ENCODE results near the gene ANKFY1. TPM values are rescaled to one million over a fixed set of nuclear protein-coding genes. Genes with fewer than 3 reads are reported as not detected.

Gene ANKFY1
- total and polyA plus RNA-seq, 3 experiments from 2014 or later: 13.3 to 39.6 (median 35.2) TPM

DNA sequence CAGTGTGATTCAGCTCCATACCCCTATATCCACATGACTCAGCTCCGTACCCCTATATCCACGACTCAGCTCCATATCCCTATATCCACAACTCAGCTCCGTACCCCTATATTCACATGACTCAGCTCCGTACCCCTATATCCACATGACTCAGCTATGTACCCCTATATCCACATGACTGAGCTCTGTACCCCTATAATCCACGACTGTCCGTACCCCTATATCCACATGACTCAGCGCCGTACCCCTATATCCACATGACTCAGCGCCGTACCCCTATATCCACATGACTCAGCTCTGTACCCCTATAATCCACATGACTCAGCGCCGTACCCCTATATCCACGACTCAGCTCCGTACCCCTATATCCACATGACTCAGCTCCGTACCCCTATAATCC, 104.0 kb downstream of the ANKFY1 start:
- ChIA-PET CTCF (interaction anchor here (1.2 kb wide), 1 partner anchor 22 kb away, joined by 3 read pairs; no protein-coding TSS in a partner anchor), POLR2A (no interaction called here)
- Histone ChIP-seq H3K9me3 (ENCODE audit: low read length) (no peaks in the 10 kb centered on the region), H3K4me1 (ENCODE audit: insufficient read depth, low read length) (no peaks in the 10 kb centered on the region), H3K4me3 (ENCODE audit: low read length) (no peak overlapping the region), H3K27me3 (ENCODE audit: insufficient read depth, low read length, poor library complexity, severe bottlenecking) (no peaks in the 10 kb centered on the region), H3K36me3 (ENCODE audit: insufficient read depth, low read length) (no peaks in the 10 kb centered on the region), H3K27ac (ENCODE audit: low read depth, low read length) (no peak overlapping the region)
- Mint-ChIP-seq H3K36me3 (peaks cover 0 to 67% (median 10%) of the 10 kb centered on the region in 3 donors), H3K9me3 (no peaks in the 10 kb centered on the region), H3K27ac (peak overlapping the region in 1 of 8 donors; percentile 74), H3K4me1 (peaks cover 0 to 15% (median 3%) of the 10 kb centered on the region in 3 donors), H3K27me3 (no peaks in the 10 kb centered on the region), H3K4me3 (no peak overlapping the region)
- no peak for DNase-seq

DNA sequence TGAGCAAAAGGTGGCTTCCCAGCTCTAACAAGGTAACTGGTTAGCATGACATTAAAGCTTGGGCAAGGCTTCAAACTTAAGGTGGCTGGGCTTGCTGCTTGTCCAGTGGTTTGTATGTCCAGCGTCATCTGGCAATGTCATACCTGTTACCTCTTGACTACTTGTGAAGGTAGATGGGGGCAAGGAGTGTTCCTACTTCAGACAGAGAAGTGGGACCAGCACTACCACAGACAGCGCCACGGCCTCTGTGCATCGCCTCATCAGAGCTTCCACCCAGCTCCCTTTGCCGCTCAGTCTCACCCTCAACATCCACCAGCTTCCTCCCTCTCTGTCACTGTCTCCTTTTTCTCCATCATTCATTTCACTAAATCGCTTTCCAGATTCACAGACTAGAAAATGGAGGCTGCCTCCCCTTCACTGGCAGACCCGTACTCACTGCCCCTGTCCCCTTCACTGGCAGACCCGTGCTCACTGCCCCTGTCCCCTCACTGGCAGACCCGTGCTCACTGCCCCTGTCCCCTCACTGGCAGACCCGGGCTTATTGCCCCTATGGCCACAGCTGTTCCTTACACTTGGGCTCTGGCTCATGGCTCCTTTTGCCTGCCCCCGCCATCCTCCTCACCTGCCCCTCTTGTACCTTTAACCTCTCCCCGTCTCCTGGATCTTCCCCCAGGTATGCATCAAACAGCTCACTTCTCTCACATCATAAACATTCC, 106.0 kb downstream of the ANKFY1 start:
- Histone ChIP-seq H3K27me3 (ENCODE audit: insufficient read depth, low read length, poor library complexity, severe bottlenecking) (no peaks in the 10 kb centered on the region), H3K9me3 (ENCODE audit: low read length) (no peaks in the 10 kb centered on the region), H3K4me3 (ENCODE audit: low read length) (no peak overlapping the region), H3K36me3 (ENCODE audit: insufficient read depth, low read length) (no peaks in the 10 kb centered on the region), H3K4me1 (ENCODE audit: insufficient read depth, low read length) (no peaks in the 10 kb centered on the region), H3K27ac (ENCODE audit: low read depth, low read length) (no peak overlapping the region)
- H3K4me1 Mint-ChIP-seq: peaks cover 2 to 15% (median 3%) of the 10 kb centered on the region in 3 donors
- H3K27ac Mint-ChIP-seq: peak overlapping the region in 2 of 8 donors; percentile 38 to 50
- H3K4me3 Mint-ChIP-seq: no peak overlapping the region
- no peaks in the 10 kb centered on the region for H3K9me3 Mint-ChIP-seq
- H3K36me3 Mint-ChIP-seq: peaks cover 0 to 62% (median 8%) of the 10 kb centered on the region in 3 donors
- ChIA-PET CTCF (no interaction called here), POLR2A (no interaction called here)
- H3K27me3 Mint-ChIP-seq: no peaks in the 10 kb centered on the region
- no peak for DNase-seq

DNA sequence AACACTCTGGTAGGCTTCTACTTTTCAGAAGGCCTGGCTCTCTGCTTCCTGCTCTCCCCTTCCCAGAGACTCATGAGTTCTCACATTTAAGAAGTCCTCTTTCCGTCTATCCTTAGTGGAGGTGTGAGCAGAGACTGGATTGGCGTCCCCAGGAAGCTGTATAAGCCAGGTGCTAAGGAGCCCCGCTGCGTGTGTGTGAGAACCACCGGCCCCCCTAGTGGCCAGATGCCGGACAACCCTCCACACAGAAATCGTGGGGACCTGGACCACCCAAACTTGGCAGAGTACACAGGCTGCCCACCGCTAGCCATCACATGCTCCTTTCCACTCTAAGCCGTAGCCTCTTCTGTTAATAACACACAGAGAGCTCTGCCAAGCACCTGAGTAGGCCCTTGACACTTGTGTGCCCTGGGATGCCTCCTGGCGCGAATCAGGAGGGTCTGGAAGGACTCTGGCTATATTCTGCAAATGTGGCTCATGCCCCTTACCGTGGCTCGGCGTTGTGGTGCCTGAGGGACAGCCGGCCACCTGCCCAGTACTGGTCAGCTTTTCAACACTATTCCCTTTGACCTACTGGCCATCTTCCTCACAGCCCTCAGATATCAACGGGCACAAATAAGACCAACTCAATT, 106.9 kb downstream of the ANKFY1 start:
- ChIA-PET CTCF (no interaction called here), POLR2A (interaction anchor here (0.6 kb wide), 1 partner anchor 434 kb away, joined by 3 read pairs; no protein-coding TSS in a partner anchor)
- no peaks in the 10 kb centered on the region for H3K27me3 Mint-ChIP-seq
- Histone ChIP-seq H3K9me3 (ENCODE audit: low read length) (no peaks in the 10 kb centered on the region), H3K36me3 (ENCODE audit: insufficient read depth, low read length) (no peaks in the 10 kb centered on the region), H3K4me1 (ENCODE audit: insufficient read depth, low read length) (no peaks in the 10 kb centered on the region), H3K4me3 (ENCODE audit: low read length) (no peak overlapping the region), H3K27ac (ENCODE audit: low read depth, low read length) (no peak overlapping the region), H3K27me3 (ENCODE audit: insufficient read depth, low read length, poor library complexity, severe bottlenecking) (no peaks in the 10 kb centered on the region)
- no peak overlapping the region for H3K4me3 Mint-ChIP-seq
- peaks cover 2 to 12% (median 3%) of the 10 kb centered on the region in 3 donors for H3K4me1 Mint-ChIP-seq
- peaks cover 0 to 64% (median 8%) of the 10 kb centered on the region in 3 donors for H3K36me3 Mint-ChIP-seq
- peak overlapping the region in 1 of 8 donors; percentile 21 for H3K27ac Mint-ChIP-seq
- H3K9me3 Mint-ChIP-seq: no peaks in the 10 kb centered on the region
- DNase-seq: no peak

DNA sequence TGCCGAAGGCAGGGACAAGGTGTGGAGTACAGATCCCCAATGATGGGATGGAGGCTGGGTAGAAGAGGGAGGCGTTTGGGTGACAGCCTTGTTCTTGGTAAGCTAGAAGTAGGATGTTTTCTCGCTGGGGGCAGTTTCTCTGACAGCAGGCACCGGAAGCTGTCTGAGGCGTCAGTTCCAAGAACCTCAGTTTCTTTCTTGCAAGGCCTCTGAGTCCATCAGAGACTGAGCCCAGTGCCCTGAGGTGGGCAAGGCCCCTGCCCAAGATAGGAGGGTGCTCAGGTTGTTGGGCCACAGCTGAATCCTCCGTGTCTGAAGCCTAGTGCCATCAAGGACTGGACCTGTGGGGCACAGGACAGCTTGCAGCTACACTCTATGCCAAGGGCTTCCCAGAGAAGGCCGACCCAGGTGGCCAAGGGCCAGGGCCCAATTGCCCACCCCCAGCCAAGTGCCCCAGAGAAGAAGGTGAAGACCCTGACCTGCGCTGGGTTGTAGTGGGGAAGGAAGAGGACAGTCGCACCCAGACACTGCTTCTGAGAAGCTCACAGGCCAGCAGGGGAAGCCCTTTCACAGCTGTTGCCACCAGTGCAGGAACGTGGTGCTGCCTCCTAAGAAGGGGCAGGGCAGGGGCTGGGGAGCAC, 107.7 kb downstream of the ANKFY1 start:
- Mint-ChIP-seq H3K4me1 (peaks cover 0 to 4% (median 2%) of the 10 kb centered on the region in 3 donors), H3K27ac (peak overlapping the region in 3 of 8 donors; percentile 17 to 50 (median 46)), H3K36me3 (peaks cover 0 to 59% (median 8%) of the 10 kb centered on the region in 3 donors), H3K27me3 (no peaks in the 10 kb centered on the region), H3K4me3 (no peak overlapping the region), H3K9me3 (no peaks in the 10 kb centered on the region)
- POLR2A ChIA-PET: interaction anchor here (0.6 kb wide), 1 partner anchor 13 kb away, joined by 3 read pairs; the partner anchor contains the start of genes CYB5D2 and ZZEF1
- no peak for DNase-seq
- CTCF ChIA-PET: interaction anchor here (0.7 kb wide), 1 partner anchor 13 kb away, joined by 3 read pairs; the partner anchor contains the start of gene CYB5D2
- no peaks in the 10 kb centered on the region for H3K27me3 ChIP-seq (ENCODE audit: insufficient read depth, low read length, poor library complexity, severe bottlenecking)
- no peak overlapping the region for H3K27ac ChIP-seq (ENCODE audit: low read depth, low read length)
- H3K4me1 ChIP-seq (ENCODE audit: insufficient read depth, low read length): no peaks in the 10 kb centered on the region
- no peak overlapping the region for H3K4me3 ChIP-seq (ENCODE audit: low read length)
- no peaks in the 10 kb centered on the region for H3K36me3 ChIP-seq (ENCODE audit: insufficient read depth, low read length)
- H3K9me3 ChIP-seq (ENCODE audit: low read length): no peaks in the 10 kb centered on the region

DNA sequence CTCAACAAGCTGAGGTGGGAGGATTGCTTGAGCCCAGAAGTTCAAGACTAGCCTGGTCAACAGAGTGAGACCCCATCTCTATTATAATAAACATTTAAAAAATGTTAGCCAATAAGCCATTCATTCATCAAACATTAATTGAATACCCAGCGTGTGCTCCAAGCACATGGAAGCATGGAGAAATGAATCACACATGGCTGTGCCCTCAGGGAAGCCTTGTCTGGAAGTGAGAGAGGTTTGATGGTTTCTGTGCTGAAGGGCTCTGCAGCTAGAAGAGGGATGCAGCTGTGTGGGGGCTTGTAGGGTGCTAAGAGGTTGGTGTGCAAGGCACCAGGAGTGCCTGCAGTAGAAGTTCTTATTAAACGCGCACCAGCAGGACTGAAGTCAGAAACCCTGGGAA, 109.6 kb downstream of the ANKFY1 start:
- Mint-ChIP-seq H3K27me3 (no peaks in the 10 kb centered on the region), H3K4me3 (no peak overlapping the region), H3K4me1 (peaks cover 0 to 2% (median 0%) of the 10 kb centered on the region in 3 donors), H3K27ac (peak overlapping the region in 1 of 8 donors; percentile 60), H3K9me3 (no peaks in the 10 kb centered on the region), H3K36me3 (peaks cover 0 to 57% (median 6%) of the 10 kb centered on the region in 3 donors)
- Histone ChIP-seq H3K27ac (ENCODE audit: low read depth, low read length) (no peak overlapping the region), H3K4me1 (ENCODE audit: insufficient read depth, low read length) (no peaks in the 10 kb centered on the region), H3K27me3 (ENCODE audit: insufficient read depth, low read length, poor library complexity, severe bottlenecking) (no peaks in the 10 kb centered on the region), H3K4me3 (ENCODE audit: low read length) (no peak overlapping the region), H3K36me3 (ENCODE audit: insufficient read depth, low read length) (no peaks in the 10 kb centered on the region), H3K9me3 (ENCODE audit: low read length) (no peaks in the 10 kb centered on the region)
- DNase-seq: no peak
- ChIA-PET CTCF (interaction anchor here (1.3 kb wide), 1 partner anchor 45 kb away, joined by 3 read pairs; no protein-coding TSS in a partner anchor), POLR2A (no interaction called here)

DNA sequence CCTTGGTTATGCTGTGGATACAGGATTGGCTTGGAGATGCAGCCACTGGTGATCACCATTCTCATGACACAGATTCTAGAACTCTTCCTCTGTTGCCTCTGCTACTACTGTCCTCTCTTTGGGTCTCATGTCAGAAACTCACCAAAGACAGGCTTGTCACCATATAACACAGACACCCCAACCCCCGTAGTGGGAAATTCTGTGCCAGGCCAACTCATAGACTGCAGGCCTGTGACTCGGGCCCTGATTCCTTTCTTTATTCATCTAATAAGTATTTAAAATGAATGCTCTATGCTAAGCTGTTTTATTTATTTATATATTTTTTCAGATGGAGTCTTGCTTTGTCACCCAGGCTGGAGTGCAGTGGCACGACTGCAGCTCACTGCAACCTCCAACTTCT, 111.3 kb downstream of the ANKFY1 start:
- peaks cover 0 to 46% (median 6%) of the 10 kb centered on the region in 3 donors for H3K36me3 Mint-ChIP-seq
- no peaks in the 10 kb centered on the region for H3K27me3 Mint-ChIP-seq
- Histone ChIP-seq H3K27ac (ENCODE audit: low read depth, low read length) (no peak overlapping the region), H3K27me3 (ENCODE audit: insufficient read depth, low read length, poor library complexity, severe bottlenecking) (no peaks in the 10 kb centered on the region), H3K36me3 (ENCODE audit: insufficient read depth, low read length) (no peaks in the 10 kb centered on the region), H3K4me1 (ENCODE audit: insufficient read depth, low read length) (no peaks in the 10 kb centered on the region), H3K4me3 (ENCODE audit: low read length) (no peak overlapping the region), H3K9me3 (ENCODE audit: low read length) (no peaks in the 10 kb centered on the region)
- H3K4me3 Mint-ChIP-seq: no peak overlapping the region
- no peak for DNase-seq
- ChIA-PET POLR2A (interaction anchor here (1.2 kb wide), 1 partner anchor 8 kb away, joined by 4 read pairs; no protein-coding TSS in a partner anchor), CTCF (no interaction called here)
- no peak overlapping the region for H3K27ac Mint-ChIP-seq
- H3K9me3 Mint-ChIP-seq: no peaks in the 10 kb centered on the region
- peaks cover 0 to 2% (median 0%) of the 10 kb centered on the region in 3 donors for H3K4me1 Mint-ChIP-seq

DNA sequence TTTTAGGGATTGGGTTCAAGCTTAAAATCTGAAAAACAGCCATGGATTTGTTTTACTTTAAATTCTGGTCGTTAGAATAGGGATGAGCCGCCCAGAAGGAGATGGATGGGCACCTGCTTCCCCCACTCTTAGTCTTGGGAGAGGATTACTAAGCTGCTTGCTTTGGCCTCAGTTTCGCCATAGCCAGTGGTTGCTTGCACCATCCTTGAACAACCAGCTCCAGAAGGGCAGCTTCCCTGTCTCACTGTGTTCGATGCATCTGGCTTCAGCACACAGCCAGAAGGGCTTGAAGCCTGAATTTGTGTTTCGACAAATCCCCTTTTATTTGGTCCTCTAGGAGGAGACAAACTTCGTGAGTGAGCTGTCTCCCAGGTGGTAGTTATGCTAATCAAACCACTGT, 113.7 kb downstream of the ANKFY1 start:
- DNase-seq: no peak
- POLR2A ChIA-PET: no interaction called here

More for the DNA sequence above, 113.7 kb downstream of the ANKFY1 start:
- Histone ChIP-seq H3K9me3 (ENCODE audit: low read length) (no peaks in the 10 kb centered on the region), H3K4me3 (ENCODE audit: low read length) (no peak overlapping the region), H3K27ac (ENCODE audit: low read depth, low read length) (no peak overlapping the region), H3K27me3 (ENCODE audit: insufficient read depth, low read length, poor library complexity, severe bottlenecking) (no peaks in the 10 kb centered on the region), H3K36me3 (ENCODE audit: insufficient read depth, low read length) (no peaks in the 10 kb centered on the region), H3K4me1 (ENCODE audit: insufficient read depth, low read length) (no peaks in the 10 kb centered on the region)
- H3K4me3 Mint-ChIP-seq: no peak overlapping the region
- peaks cover 0 to 30% (median 6%) of the 10 kb centered on the region in 3 donors for H3K36me3 Mint-ChIP-seq
- H3K27me3 Mint-ChIP-seq: no peaks in the 10 kb centered on the region
- H3K4me1 Mint-ChIP-seq: peaks cover 0 to 4% (median 2%) of the 10 kb centered on the region in 3 donors
- H3K27ac Mint-ChIP-seq: no peak overlapping the region
- no peaks in the 10 kb centered on the region for H3K9me3 Mint-ChIP-seq
- CTCF ChIA-PET: interaction anchor here (1.3 kb wide), 1 partner anchor 15 kb away, joined by 3 read pairs; no protein-coding TSS in a partner anchor
